DND-41 (cell line): ENCODE measurements around the gene KSR1.
A peak's percentile ranks its signal among the peaks of the same experiment; 100 is the strongest.

Experiments used
- ATAC-seq: fragments of 200-7000 bp; cut with Tn5 transposase; 3 replicates; pipeline ENCODE4 v1.9.1; 2021; ENCODE audit warnings: low read depth; ENCODE audit not compliant: insufficient read depth
- DNase-seq: peaks from one replicate; pipeline ENCODE4 v3.0.0-alpha.2; 2020
- H2AFZ ChIP-seq: 2 replicates; pipeline ENCODE4 v1.6.0; 2012; ENCODE audit warnings: low read depth, low read length
- H3K27ac ChIP-seq: 2 replicates; pipeline ENCODE4 v1.5.1; 2012; ENCODE audit warnings: low read length, inconsistent platforms
- H3K27me3 ChIP-seq: fragments of 200-600 bp; sonication (generic); 2 replicates; pipeline ENCODE4 v1.6.0; 2012; ENCODE audit warnings: low read length, mild to moderate bottlenecking, inconsistent platforms; ENCODE audit not compliant: insufficient read depth, poor library complexity
- H3K36me3 ChIP-seq: 2 replicates; pipeline ENCODE4 v1.5.1; 2012; ENCODE audit warnings: low read length, inconsistent platforms; ENCODE audit not compliant: insufficient read depth
- H3K4me1 ChIP-seq: 2 replicates; pipeline ENCODE4 v1.5.1; 2012; ENCODE audit warnings: mild to moderate bottlenecking, low read length; ENCODE audit not compliant: insufficient read depth
- H3K4me2 ChIP-seq: 2 replicates; pipeline ENCODE4 v1.6.0; 2012; ENCODE audit warnings: mild to moderate bottlenecking, moderate library complexity, low read length, inconsistent platforms; ENCODE audit not compliant: insufficient read depth
- H3K4me3 ChIP-seq, 2 experiments: fragments of 200-600 bp in 1 of 2; shearing (Covaris generic) in 1 of 2; 2 replicates each; pipeline ENCODE4 v1.5.1; 2012 to 2016; ENCODE audit warnings: inconsistent platforms in 2 of 2, low read length in 2 of 2, mild to moderate bottlenecking in 2 of 2, low read depth in 1 of 2, moderate library complexity in 1 of 2
- H3K79me2 ChIP-seq: 2 replicates; pipeline ENCODE4 v1.6.0; 2012; ENCODE audit warnings: low read length, inconsistent platforms; ENCODE audit not compliant: insufficient read depth
- H3K9ac ChIP-seq: 2 replicates; pipeline ENCODE4 v1.6.0; 2012; ENCODE audit warnings: low read depth, mild to moderate bottlenecking, inconsistent platforms, low read length, moderate library complexity
- H3K9me3 ChIP-seq: 2 replicates; pipeline ENCODE4 v1.5.1; 2012; ENCODE audit warnings: low read length, moderate library complexity, mild to moderate bottlenecking, inconsistent platforms; ENCODE audit not compliant: insufficient read depth, severe bottlenecking
- H4K20me1 ChIP-seq: 2 replicates; pipeline ENCODE4 v1.6.0; 2012; ENCODE audit warnings: low read length; ENCODE audit not compliant: insufficient read depth
- EZH2 ChIP-seq: IDR thresholded peaks from 3 replicates; pipeline ENCODE4 v1.6.1; 2012; ENCODE audit warnings: borderline replicate concordance, low read depth, mild to moderate bottlenecking, moderate library complexity, low read length, inconsistent platforms; ENCODE audit not compliant: severe bottlenecking
- TF ChIP-seq, protein P1 (sequence below): IDR thresholded peaks from 2 replicates; pipeline ENCODE4 v1.5.1; 2012; ENCODE audit warnings: borderline replicate concordance, low read length, moderate library complexity, mild to moderate bottlenecking; ENCODE audit not compliant: poor library complexity, severe bottlenecking; ENCODE audit errors: extremely low read depth

The KSR1 gene

DNA sequence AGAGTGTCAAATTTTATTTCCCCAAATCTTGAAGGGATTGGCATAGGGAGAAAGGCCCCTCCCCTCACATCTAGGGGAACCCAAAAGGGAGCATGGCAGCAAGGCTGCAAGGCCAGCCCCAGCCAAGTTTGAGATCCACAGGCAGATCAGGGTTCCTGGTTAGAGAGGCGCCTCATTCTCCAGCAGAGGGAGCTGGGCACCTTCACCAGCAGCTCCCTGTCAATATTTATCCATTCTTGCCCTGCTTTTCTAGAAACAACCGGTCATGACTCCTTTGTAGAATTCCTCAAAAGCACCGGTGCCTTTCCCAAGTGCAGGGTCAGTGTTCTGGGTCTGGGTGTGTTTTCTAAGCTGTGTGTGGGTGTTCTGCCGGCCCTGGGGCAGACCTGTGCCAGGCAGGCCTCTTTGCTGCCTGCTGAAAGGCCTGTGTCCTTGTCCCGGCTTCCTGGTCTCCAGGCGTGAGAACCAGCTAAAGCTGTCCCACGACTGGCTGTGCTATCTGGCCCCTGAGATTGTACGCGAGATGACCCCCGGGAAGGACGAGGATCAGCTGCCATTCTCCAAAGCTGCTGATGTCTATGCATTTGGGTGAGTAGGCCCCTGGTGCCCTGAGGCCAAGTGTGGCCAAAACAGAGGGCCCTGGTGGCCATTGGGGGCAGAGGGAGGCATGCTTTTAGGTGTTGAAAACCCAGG, 153.5 kb downstream of the KSR1 start:
- Histone ChIP-seq H3K9me3 (no peaks in the 10 kb centered on the region), H3K27ac (peak overlapping the region; percentile 37; the same call in 1 of the 2 replicates), H4K20me1 (no peaks in the 10 kb centered on the region), H3K4me2 (no peak overlapping the region), H3K27me3 (no peaks in the 10 kb centered on the region), H2AFZ (0 out of 2 replicates have a peak overlapping the region, but pooled peaks have one; percentile 36), H3K9ac (no peak overlapping the region), H3K4me3 (no peak overlapping the region), H3K36me3 (no peaks in the 10 kb centered on the region), H3K79me2 (no peaks in the 10 kb centered on the region), H3K4me1 (peaks cover 4% of the 10 kb centered on the region)
- ATAC-seq (peak; percentile 75), DNase-seq (peak; percentile 46)
- TF ChIP-seq EZH2, result no peak
- TF ChIP-seq, protein P1, sequence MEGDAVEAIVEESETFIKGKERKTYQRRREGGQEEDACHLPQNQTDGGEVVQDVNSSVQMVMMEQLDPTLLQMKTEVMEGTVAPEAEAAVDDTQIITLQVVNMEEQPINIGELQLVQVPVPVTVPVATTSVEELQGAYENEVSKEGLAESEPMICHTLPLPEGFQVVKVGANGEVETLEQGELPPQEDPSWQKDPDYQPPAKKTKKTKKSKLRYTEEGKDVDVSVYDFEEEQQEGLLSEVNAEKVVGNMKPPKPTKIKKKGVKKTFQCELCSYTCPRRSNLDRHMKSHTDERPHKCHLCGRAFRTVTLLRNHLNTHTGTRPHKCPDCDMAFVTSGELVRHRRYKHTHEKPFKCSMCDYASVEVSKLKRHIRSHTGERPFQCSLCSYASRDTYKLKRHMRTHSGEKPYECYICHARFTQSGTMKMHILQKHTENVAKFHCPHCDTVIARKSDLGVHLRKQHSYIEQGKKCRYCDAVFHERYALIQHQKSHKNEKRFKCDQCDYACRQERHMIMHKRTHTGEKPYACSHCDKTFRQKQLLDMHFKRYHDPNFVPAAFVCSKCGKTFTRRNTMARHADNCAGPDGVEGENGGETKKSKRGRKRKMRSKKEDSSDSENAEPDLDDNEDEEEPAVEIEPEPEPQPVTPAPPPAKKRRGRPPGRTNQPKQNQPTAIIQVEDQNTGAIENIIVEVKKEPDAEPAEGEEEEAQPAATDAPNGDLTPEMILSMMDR, result peak; percentile 76

DNA sequence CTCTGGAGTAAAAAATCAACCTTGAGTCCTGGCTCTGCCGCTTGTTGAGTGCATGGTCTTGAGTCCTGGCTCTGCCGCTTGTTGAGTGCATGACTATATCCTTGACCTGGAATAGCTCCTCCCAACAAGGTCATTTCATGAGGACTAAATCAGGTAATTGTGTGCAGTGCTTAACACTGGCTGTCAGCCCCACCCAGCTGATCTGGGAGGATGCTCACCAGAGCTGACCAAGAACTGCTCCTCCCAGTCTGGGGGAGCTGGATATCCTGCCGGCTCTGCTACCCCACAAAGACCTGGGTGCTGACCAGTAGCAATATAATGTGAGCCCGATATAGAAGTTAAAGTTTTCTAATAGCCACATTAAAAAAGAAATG, 154.0 kb downstream of the KSR1 start:
- ATAC-seq, result no peak
- no peaks in the 10 kb centered on the region for H4K20me1 ChIP-seq
- no peak overlapping the region for H3K9ac ChIP-seq
- H3K36me3 ChIP-seq, result no peaks in the 10 kb centered on the region
- H3K79me2 ChIP-seq, result no peaks in the 10 kb centered on the region
- H3K9me3 ChIP-seq, result no peaks in the 10 kb centered on the region
- no peak overlapping the region for H3K4me2 ChIP-seq
- no peak overlapping the region for H3K4me3 ChIP-seq
- H3K27ac ChIP-seq, result peak overlapping the region; percentile 37; the same call in 1 of the 2 replicates
- H3K4me1 ChIP-seq, result peaks cover 4% of the 10 kb centered on the region
- TF ChIP-seq, protein P1, result no peak
- TF ChIP-seq EZH2, result no peak
- H3K27me3 ChIP-seq, result no peaks in the 10 kb centered on the region
- DNase-seq, result no peak
- no peak overlapping the region for H2AFZ ChIP-seq

DNA sequence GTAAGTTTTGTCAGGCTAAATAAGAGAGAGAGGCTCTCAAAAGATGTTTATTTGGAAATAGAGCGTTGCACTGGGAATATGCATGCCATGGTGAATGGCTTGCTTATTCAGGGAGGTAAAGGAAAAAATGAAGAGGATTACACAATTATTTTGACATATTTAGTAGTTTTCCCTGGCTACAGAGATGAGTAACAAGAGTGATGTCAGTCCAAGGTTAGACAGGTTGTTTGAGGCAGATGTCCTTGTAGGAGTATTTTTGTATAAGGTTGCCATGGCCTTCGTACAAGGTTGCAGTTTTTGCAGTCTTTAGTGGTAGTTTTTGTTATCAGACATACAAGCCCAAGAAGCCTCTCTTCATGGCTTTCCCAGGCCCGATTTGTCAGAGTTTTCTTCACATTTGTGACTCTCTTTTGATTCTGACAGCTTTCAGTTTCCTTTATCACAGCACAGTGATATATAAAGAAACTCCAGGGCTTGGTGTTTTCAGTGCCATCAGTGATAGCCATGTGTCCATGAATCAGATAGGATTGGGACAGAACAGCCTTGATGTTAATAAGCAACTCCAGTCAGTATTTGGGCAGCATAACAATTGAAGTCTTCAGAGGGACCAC, 156.0 kb downstream of the KSR1 start:
- H3K4me2 ChIP-seq, result no peak overlapping the region
- DNase-seq (no peak), ATAC-seq (no peak)
- H3K4me3 ChIP-seq, result no peak overlapping the region
- no peaks in the 10 kb centered on the region for H3K36me3 ChIP-seq
- no peaks in the 10 kb centered on the region for H4K20me1 ChIP-seq
- H2AFZ ChIP-seq, result no peak overlapping the region
- H3K27me3 ChIP-seq, result no peaks in the 10 kb centered on the region
- H3K4me1 ChIP-seq, result peaks cover 15% of the 10 kb centered on the region
- no peak overlapping the region for H3K9ac ChIP-seq
- TF ChIP-seq, protein P1, result no peak
- no peak for TF ChIP-seq EZH2
- H3K27ac ChIP-seq, result no peak overlapping the region
- no peaks in the 10 kb centered on the region for H3K9me3 ChIP-seq
- H3K79me2 ChIP-seq, result no peaks in the 10 kb centered on the region
